Measurements from ENCODE around the gene COMMD3. TPM values are rescaled to one million over a fixed set of nuclear protein-coding genes. Genes with fewer than 3 reads are reported as not detected.

Gene COMMD3
- total and polyA plus RNA-seq, 2 of the 4 experiments (the other 2 are of a cell fraction) = 30.8 to 44.8 TPM

GRCh38 chr10:22367471-22367870 lies 51.3 kb downstream of the COMMD3 start:
- DNase-seq (no peak), ATAC-seq (ENCODE audit: low read depth) (no peak)
- H3K36me3 ChIP-seq (ENCODE audit: control insufficient read depth, insufficient read depth, low read length) = no peaks in the 10 kb centered on the region
- H2BK20ac ChIP-seq (ENCODE audit: low read depth, low read length) = no peak overlapping the region
- peaks cover 5% of the 10 kb centered on the region for H3K27me3 ChIP-seq (ENCODE audit: control insufficient read depth, insufficient read depth, low read length)
- H3K9ac ChIP-seq (ENCODE audit: low read depth, low read length) = no peak overlapping the region
- no peaks in the 10 kb centered on the region for H4K20me1 ChIP-seq (ENCODE audit: insufficient read depth, low read length)
- dilution Hi-C loops (cut with HindIII; ENCODE audit: low sequenced_read_pairs, unreplicated experiment) = no loop called here
- no peak overlapping the region for H2AFZ ChIP-seq (replicated peaks; ENCODE audit: low read length, poor library complexity)
- no peak overlapping the region for H2BK5ac ChIP-seq (ENCODE audit: low read depth, low read length, poor library complexity, severe bottlenecking)
- no peaks in the 10 kb centered on the region for H3K9me1 ChIP-seq (ENCODE audit: insufficient read depth, low read length)
- H2AK9ac ChIP-seq (replicated peaks; ENCODE audit: low read depth, low read length, poor library complexity) = no peak overlapping the region
- no peaks in the 10 kb centered on the region for H3K79me1 ChIP-seq (ENCODE audit: low read depth in 1 of 2, low read length in 2 of 2)
- H2BK120ac ChIP-seq (ENCODE audit: low read depth, low read length) = no peak overlapping the region
- no peak overlapping the region for H3K27ac ChIP-seq (ENCODE audit: insufficient read depth, low read length)
- no peaks in the 10 kb centered on the region for H3K4me1 ChIP-seq (ENCODE audit: control insufficient read depth, insufficient read depth, low read length)
- H4K91ac ChIP-seq (ENCODE audit: insufficient read depth, low read depth, low read length) = no peak overlapping the region
- intact Hi-C loops (cut with micrococcal nuclease) = no loop called here
- no peak overlapping the region for H4K8ac ChIP-seq (ENCODE audit: low read depth in 2 of 2, low read length in 2 of 2)
- POLR2A ChIA-PET (ENCODE audit: unreplicated experiment) = no interaction called here
- no peaks in the 10 kb centered on the region for H3K9me3 ChIP-seq (ENCODE audit: control insufficient read depth, insufficient read depth, low read length)
- H3K23ac ChIP-seq (ENCODE audit: low read depth, low read length) = no peak overlapping the region
- no peak for TF ChIP-seq POLR2A (IDR thresholded peaks at IDR 0.05; ENCODE audit: low read depth, low read length)
- no peak overlapping the region for H3K4me2 ChIP-seq (ENCODE audit: low read depth, low read length)
- no CpG with 5 or more reads among the region's 1 CpG for WGBS, 2 experiments (ENCODE audit: extremely low coverage in 2 of 2, insufficient read length in 1 of 2)
- H2AK5ac ChIP-seq (ENCODE audit: low read depth, low read length) = no peak overlapping the region
- no peak overlapping the region for H2BK15ac ChIP-seq (ENCODE audit: low read depth, low read length)
- no peak overlapping the region for H3K4me3 ChIP-seq (ENCODE audit: insufficient read depth, low read depth, low read length)
- no peak overlapping the region for H3K4ac ChIP-seq (ENCODE audit: low read depth, low read length)
- no peak overlapping the region for H3K18ac ChIP-seq (ENCODE audit: low read depth, low read length)
- no peak overlapping the region for H3K56ac ChIP-seq (ENCODE audit: extremely low read depth, insufficient read depth, low read length)
- CTCF ChIA-PET = no interaction called here
- no peak overlapping the region for H3K14ac ChIP-seq (replicated peaks; ENCODE audit: low read depth, low read length)
- H4K5ac ChIP-seq (ENCODE audit: low read depth, low read length) = no peak overlapping the region
- BruUV-seq (replicated peaks) = no TSS peak
- in situ Hi-C loops (cut with MboI; ENCODE audit: low sequenced_read_pairs) = no loop called here
